ENCODE measurements around the gene PPP1R7. TPM values are rescaled to one million over a fixed set of nuclear protein-coding genes. Genes with fewer than 3 reads are reported as not detected.

Gene PPP1R7
- total and polyA plus RNA-seq, 9 donors = 21.9 to 120 (median 46.9) TPM

DNA sequence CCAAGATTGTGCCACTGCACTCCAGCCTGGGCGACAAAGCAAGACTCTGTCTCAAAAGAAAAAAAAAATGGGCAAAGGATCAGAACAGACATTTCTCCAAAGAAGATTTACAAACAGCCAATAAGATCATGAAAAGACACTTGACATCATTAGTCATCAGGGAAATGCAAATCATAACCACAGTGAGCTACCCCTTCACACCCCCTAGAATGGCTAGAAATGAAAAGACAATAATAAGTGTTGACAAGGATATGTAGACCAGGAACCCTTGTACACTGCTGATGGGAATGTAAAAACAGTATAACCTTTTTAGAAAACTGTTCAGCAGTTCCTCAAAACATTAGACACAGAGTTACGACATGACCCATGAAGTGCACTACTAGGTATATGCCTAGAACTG, 29.8 kb upstream of the PPP1R7 start:
- Histone ChIP-seq H3K27me3 (no peaks in the 10 kb centered on the region), H3K27ac (no peak overlapping the region), H3K4me1 (ENCODE audit: insufficient read depth) (no peaks in the 10 kb centered on the region), H3K36me3 (no peaks in the 10 kb centered on the region), H3K9me3 (no peaks in the 10 kb centered on the region), H3K4me3 (no peak overlapping the region)
- intact Hi-C loops (cut with DNase I) = no loop called here
- 91 to 100% (median 99%) methylated on average over 2 of the region's 2 CpGs for WGBS, 3 donors
- DNase-seq = no peak
- TF ChIP-seq, protein P1, sequence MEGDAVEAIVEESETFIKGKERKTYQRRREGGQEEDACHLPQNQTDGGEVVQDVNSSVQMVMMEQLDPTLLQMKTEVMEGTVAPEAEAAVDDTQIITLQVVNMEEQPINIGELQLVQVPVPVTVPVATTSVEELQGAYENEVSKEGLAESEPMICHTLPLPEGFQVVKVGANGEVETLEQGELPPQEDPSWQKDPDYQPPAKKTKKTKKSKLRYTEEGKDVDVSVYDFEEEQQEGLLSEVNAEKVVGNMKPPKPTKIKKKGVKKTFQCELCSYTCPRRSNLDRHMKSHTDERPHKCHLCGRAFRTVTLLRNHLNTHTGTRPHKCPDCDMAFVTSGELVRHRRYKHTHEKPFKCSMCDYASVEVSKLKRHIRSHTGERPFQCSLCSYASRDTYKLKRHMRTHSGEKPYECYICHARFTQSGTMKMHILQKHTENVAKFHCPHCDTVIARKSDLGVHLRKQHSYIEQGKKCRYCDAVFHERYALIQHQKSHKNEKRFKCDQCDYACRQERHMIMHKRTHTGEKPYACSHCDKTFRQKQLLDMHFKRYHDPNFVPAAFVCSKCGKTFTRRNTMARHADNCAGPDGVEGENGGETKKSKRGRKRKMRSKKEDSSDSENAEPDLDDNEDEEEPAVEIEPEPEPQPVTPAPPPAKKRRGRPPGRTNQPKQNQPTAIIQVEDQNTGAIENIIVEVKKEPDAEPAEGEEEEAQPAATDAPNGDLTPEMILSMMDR (IDR thresholded peaks at IDR 0.05) = no peak
- no peak for TF ChIP-seq EP300 (IDR thresholded peaks at IDR 0.05)
- TF ChIP-seq POLR2A (IDR thresholded peaks at IDR 0.05) = no peak

DNA sequence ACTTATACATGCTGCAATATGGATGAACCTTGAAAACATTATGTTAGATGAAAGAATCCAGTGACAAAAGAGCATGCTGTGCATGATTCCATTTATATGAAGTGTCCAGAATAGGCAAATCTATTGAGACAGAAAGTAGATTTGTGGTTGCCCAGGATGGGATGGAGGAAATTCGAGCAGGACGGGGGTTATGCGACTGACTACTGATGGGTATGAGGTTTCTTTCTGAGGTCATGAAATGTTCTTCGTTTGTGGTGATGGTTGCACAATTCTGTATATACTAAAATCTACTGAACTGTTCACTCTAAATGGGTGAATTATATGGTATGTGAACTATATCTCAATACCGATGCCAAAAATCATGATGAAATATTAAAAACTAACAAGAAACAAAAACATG, 29.3 kb upstream of the PPP1R7 start:
- intact Hi-C loops (cut with DNase I) = no loop called here
- H3K4me3 ChIP-seq = no peak overlapping the region
- no peaks in the 10 kb centered on the region for H3K36me3 ChIP-seq
- no peak overlapping the region for H3K27ac ChIP-seq
- no peaks in the 10 kb centered on the region for H3K4me1 ChIP-seq (ENCODE audit: insufficient read depth)
- TF ChIP-seq, protein P1 (IDR thresholded peaks at IDR 0.05) = no peak
- TF ChIP-seq EP300 (IDR thresholded peaks at IDR 0.05) (no peak), POLR2A (IDR thresholded peaks at IDR 0.05) (no peak)
- no peaks in the 10 kb centered on the region for H3K9me3 ChIP-seq
- H3K27me3 ChIP-seq = no peaks in the 10 kb centered on the region
- no peak for DNase-seq
- WGBS, 3 donors = 93 to 96% (median 93%) methylated on average over 5 of the region's 5 CpGs

DNA sequence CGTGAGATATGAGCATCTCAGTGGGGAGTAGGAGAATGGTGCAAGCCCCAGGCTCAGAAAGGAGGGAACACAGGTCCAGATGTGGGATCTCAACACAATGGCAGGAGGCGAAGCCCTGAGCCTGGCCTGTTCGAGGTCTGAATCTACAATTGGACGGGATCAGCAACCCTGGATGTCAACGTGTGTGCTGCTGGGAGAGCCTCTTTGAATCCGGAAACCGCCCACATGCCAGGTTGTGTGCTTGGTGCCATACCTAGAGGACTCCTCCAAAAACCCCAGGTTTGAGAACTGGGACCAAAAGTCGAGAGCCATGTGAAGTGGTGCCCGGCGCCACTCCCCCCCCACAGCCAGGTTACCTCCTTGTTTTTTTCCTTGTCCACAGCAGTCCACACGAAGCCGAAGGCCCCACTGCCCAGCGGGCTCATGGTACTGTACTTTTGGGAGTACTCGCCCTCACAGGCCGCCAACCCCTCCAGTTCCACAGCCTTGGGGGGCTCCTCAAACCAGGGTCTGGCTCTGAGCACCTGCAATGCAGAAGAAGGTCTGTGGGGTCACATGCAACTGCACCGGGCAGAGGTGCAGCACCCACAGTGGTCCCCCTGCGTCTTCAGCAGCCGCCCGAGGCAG, 27.8 kb upstream of the PPP1R7 start:
- Histone ChIP-seq H3K9me3 (no peaks in the 10 kb centered on the region), H3K36me3 (no peaks in the 10 kb centered on the region), H3K27ac (no peak overlapping the region), H3K4me1 (ENCODE audit: insufficient read depth) (no peaks in the 10 kb centered on the region), H3K4me3 (no peak overlapping the region), H3K27me3 (no peaks in the 10 kb centered on the region)
- TF ChIP-seq POLR2A (IDR thresholded peaks at IDR 0.05) (no peak), EP300 (IDR thresholded peaks at IDR 0.05) (no peak)
- TF ChIP-seq, protein P1 (IDR thresholded peaks at IDR 0.05) = no peak
- intact Hi-C loops (cut with DNase I) = no loop called here
- no peak for DNase-seq
- 92 to 93% (median 92%) methylated on average over 19 of the region's 19 CpGs for WGBS, 3 donors

DNA sequence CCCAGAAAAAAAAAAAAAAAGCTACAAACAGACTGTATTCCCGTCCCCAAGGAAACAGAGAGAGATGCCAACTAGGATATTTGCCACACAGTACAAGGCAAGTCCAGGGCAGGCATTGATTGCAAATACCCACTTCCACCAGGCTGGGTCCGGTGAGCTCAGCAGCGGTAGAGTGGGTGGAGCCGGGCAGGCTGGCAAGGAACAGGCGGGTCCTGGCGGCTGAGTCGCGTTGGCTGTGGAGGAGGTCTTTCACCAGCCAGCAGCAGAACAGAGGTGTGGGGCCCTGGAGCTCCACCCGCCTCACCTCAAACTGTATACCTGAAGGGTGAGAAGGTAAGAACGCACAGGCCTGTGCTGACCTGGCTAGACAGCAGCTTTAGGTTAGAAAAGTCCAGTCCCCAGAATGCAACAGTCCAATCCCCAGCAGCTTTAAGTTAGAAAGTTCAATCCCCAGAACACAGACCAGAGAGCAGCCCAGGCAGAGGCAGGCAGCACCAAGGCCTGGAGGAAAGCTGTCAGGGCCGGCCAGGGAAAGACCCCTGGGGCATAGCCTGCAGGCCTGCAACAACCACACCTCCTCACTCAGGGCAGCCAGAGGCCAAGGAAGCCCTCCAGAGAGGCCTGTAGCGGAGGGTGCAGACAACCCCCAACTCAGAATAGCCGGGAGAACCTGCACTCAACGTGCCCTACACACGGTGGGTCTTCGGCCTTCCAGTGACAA, 26.3 kb upstream of the PPP1R7 start:
- H3K27me3 ChIP-seq = no peaks in the 10 kb centered on the region
- no peak for TF ChIP-seq POLR2A (IDR thresholded peaks at IDR 0.05)
- no peak for TF ChIP-seq EP300 (IDR thresholded peaks at IDR 0.05)
- TF ChIP-seq, protein P1 (IDR thresholded peaks at IDR 0.05) = no peak
- H3K36me3 ChIP-seq = no peaks in the 10 kb centered on the region
- H3K9me3 ChIP-seq = no peaks in the 10 kb centered on the region
- H3K4me3 ChIP-seq = no peak overlapping the region
- WGBS, 3 donors = 91 to 93% (median 91%) methylated on average over 16 of the region's 16 CpGs
- peak in 1 of 5 donors; percentile 22 for DNase-seq
- H3K4me1 ChIP-seq (ENCODE audit: insufficient read depth) = no peaks in the 10 kb centered on the region
- intact Hi-C loops (cut with DNase I) = no loop called here
- H3K27ac ChIP-seq = no peak overlapping the region
